ENCODE measurements around the gene UBA52. TPM values are rescaled to one million over a fixed set of nuclear protein-coding genes. Genes with fewer than 3 reads are reported as not detected.
A peak's percentile ranks its signal among the peaks of the same experiment; 100 is the strongest.

UBA52 gene
- total RNA-seq, 1 donor from 2014 or later, result 747 TPM

GRCh38 chr19:18605546-18606280 is 34.1 kb downstream of the UBA52 start:
- Histone ChIP-seq H3K36me3 (no peaks in the 10 kb centered on the region), H3K4me3 (peak overlapping the region; percentile 11 to 29), H3K27me3 (peaks cover 4% of the 10 kb centered on the region), H3K9me3 (no peaks in the 10 kb centered on the region), H3K4me1 (peaks cover 17% of the 10 kb centered on the region), H3K27ac (no peak overlapping the region)
- no peak for DNase-seq (ENCODE audit: extremely low spot score in 2 of 2)
- TF ChIP-seq POLR2AphosphoS5 (IDR thresholded peaks at IDR 0.05; ENCODE audit: insufficient read depth in 1 of 2, low read depth in 1 of 2) (no peak), POLR2A (IDR thresholded peaks at IDR 0.05) (no peak)
- TF ChIP-seq, protein P1, sequence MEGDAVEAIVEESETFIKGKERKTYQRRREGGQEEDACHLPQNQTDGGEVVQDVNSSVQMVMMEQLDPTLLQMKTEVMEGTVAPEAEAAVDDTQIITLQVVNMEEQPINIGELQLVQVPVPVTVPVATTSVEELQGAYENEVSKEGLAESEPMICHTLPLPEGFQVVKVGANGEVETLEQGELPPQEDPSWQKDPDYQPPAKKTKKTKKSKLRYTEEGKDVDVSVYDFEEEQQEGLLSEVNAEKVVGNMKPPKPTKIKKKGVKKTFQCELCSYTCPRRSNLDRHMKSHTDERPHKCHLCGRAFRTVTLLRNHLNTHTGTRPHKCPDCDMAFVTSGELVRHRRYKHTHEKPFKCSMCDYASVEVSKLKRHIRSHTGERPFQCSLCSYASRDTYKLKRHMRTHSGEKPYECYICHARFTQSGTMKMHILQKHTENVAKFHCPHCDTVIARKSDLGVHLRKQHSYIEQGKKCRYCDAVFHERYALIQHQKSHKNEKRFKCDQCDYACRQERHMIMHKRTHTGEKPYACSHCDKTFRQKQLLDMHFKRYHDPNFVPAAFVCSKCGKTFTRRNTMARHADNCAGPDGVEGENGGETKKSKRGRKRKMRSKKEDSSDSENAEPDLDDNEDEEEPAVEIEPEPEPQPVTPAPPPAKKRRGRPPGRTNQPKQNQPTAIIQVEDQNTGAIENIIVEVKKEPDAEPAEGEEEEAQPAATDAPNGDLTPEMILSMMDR (IDR thresholded peaks at IDR 0.05), result no peak
- intact Hi-C loops (cut with DNase I), result no loop called here

DNA sequence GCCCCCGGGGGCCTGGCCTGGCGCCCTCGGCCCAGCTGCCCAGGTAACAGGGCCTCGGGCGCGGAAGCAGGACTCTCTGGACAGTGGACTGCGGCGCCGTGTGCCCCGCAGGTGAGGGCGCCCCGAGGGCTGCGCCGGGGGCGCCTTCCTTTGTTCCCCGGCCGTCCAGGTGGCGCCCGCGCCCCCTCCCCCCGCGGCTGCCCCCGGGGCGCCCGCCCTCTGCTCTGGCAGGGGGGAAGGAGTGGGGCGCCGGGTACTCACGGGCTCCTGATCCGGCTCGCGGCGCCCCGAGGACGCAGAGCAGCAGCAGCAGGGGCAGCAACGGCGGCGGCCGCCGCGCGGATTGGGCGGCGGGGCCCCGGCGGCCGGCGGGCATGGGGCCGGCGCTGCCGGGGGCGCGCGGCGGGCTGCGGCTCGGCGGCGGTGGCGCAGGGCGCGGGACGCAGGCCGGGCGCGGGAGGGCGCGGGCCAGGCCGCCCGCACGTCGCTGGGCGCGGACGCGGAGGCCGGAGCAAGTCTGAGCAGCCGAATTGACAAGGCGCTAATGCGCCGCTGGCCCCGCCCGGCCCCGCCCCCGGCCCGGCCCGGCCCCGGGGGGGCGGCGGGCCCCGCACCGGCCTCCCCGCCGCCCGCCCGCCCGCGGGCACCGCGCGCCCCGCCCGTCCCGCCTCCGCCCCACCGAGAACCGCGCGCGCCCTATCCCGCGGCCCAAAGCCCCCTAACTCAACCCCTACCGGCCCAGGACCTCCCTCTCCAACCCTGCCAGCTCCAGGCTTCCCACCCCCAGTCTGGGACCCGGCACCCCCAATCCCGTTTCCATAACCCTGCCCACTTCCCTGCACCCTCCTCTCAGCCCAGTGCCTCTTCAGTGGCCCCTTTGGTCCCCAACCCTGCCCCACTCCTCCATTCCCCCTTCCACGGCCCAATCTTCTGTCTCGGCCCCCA is 34.9 kb downstream of the UBA52 start, which contains the start of gene CRLF1:
Gene CRLF1 (minus strand): TSS at position 519 of the 945 bp plus-strand sequence. CDS start 143 bp downstream, at position 376.
- no peaks in the 10 kb centered on the region for H3K36me3 ChIP-seq
- H3K27me3 ChIP-seq, result peaks cover 10% of the 10 kb centered on the region
- intact Hi-C loops (cut with DNase I), result no loop called here
- no peak within 1 kb of the TSS for H3K27ac ChIP-seq
- no peak for DNase-seq (ENCODE audit: extremely low spot score in 2 of 2)
- H3K4me1 ChIP-seq, result peaks cover 25% of the 10 kb centered on the region
- no peak for TF ChIP-seq POLR2A (IDR thresholded peaks at IDR 0.05)
- TF ChIP-seq, protein P1 (IDR thresholded peaks at IDR 0.05), result no peak
- TF ChIP-seq POLR2AphosphoS5 (IDR thresholded peaks at IDR 0.05; ENCODE audit: insufficient read depth in 1 of 2, low read depth in 1 of 2), result no peak
- peak within 1 kb of the TSS; percentile 28 to 29 for H3K4me3 ChIP-seq
- H3K9me3 ChIP-seq, result no peaks in the 10 kb centered on the region

DNA sequence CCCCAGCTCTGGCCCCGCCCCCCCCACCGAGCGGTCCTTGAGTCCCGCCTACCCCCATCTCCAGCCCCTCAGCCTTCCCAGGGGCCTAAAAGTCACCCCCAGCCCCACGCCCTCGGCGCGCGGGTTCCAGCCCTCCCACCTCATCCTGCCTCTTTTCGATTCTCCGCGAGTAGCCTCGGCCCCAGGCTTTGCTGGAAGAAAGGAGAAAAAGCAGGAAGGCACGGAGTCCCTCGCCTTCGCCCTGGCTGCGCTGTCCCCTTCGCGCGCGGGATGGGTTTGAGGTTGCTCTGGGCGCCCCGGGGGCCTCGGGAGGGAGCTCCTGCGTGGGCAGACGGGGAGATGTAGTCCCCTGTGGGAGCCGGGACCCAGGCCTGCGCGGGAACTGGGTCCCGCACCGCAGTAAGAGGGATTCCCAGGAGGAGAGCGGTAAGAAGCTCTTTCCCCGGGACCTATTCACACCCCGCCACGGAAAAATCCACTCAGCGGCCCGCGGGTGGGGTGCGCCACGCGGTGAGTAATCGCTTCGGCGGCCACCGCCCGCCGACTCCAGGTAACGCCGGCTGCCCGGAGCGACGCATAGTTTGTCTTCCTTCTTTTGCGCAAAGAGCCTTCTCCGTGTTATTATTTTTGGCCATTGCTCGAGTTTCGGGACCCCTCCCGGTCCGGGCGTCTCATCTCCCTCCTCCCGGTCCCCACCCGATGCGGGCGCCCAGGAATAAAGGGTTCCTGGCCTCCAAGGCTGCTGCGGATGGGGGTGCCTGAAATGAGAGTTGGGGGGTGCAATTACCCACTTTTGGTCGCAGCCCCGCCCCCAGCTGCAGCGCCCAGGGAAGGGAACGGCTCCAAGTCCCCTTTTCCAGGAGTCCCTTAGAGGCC is 35.8 kb downstream of the UBA52 start:
- peaks cover 34% of the 10 kb centered on the region for H3K4me1 ChIP-seq
- H3K27ac ChIP-seq, result no peak overlapping the region
- TF ChIP-seq POLR2A (IDR thresholded peaks at IDR 0.05), result no peak
- peak in 1 of 2 donors; percentile 34 for TF ChIP-seq POLR2AphosphoS5 (IDR thresholded peaks at IDR 0.05; ENCODE audit: insufficient read depth in 1 of 2, low read depth in 1 of 2)
- TF ChIP-seq, protein P1 (IDR thresholded peaks at IDR 0.05), result no peak
- H3K4me3 ChIP-seq, result peak overlapping the region; percentile 2 to 28
- no peak for DNase-seq (ENCODE audit: extremely low spot score in 2 of 2)
- H3K36me3 ChIP-seq, result no peaks in the 10 kb centered on the region
- peaks cover 15% of the 10 kb centered on the region for H3K27me3 ChIP-seq
- intact Hi-C loops (cut with DNase I), result no loop called here
- no peaks in the 10 kb centered on the region for H3K9me3 ChIP-seq

GRCh38 chr19:18608102-18608804 is 36.6 kb downstream of the UBA52 start:
- Histone ChIP-seq H3K27me3 (peaks cover 15% of the 10 kb centered on the region), H3K4me1 (peaks cover 42% of the 10 kb centered on the region)
- no peak for DNase-seq (ENCODE audit: extremely low spot score in 2 of 2)

More at GRCh38 chr19:18608102-18608804, 36.6 kb downstream of the UBA52 start:
- Histone ChIP-seq H3K4me3 (no peak overlapping the region), H3K9me3 (no peaks in the 10 kb centered on the region), H3K36me3 (no peaks in the 10 kb centered on the region), H3K27ac (no peak overlapping the region)
- TF ChIP-seq POLR2A (IDR thresholded peaks at IDR 0.05), result no peak
- TF ChIP-seq, protein P1 (IDR thresholded peaks at IDR 0.05), result no peak
- no peak for TF ChIP-seq POLR2AphosphoS5 (IDR thresholded peaks at IDR 0.05; ENCODE audit: insufficient read depth in 1 of 2, low read depth in 1 of 2)
- intact Hi-C loops (cut with DNase I), result no loop called here
